K562 (cell line): Measurements from ENCODE around the gene ZNF613. TPM values are rescaled to one million over a fixed set of nuclear protein-coding genes. Genes with fewer than 3 reads are reported as not detected.

Experiments
- CBFB ChIP-seq: sonication (generic); formaldehyde crosslinking; IDR thresholded peaks from 2 replicates; pipeline ENCODE4 v1.4.0; 2020; ENCODE audit warnings: mild to moderate bottlenecking, missing genetic modification reagents
- CBX3 ChIP-seq, 2 experiments: IDR thresholded peaks; 1 replicate in 1 of 2; 2 replicates in 1 of 2; pipeline ENCODE4 v1.6.1; 2012; ENCODE audit warnings: inconsistent platforms in 2 of 2, low read length in 2 of 2, borderline replicate concordance in 1 of 2, control low read depth in 1 of 2
- CREB1 ChIP-seq, 2 experiments: sonication (generic) in 1 of 2; formaldehyde crosslinking in 1 of 2; IDR thresholded peaks; 2 replicates each; pipeline versions ENCODE4 v1.6.1 to v1.8.0; 2012 to 2022; ENCODE audit warnings: inconsistent platforms in 1 of 2, mild to moderate bottlenecking in 1 of 2, missing genetic modification reagents in 1 of 2, moderate library complexity in 1 of 2
- ELF1 ChIP-seq: fragments of 200-800 bp; sonication (Bioruptor generic); IDR thresholded peaks from 2 replicates; pipeline ENCODE4 v1.6.1; 2016; ENCODE audit warnings: missing genetic modification characterization, missing compliant biosample characterization
- FOXA1 ChIP-seq: fragments of 450-650 bp; IDR thresholded peaks from 2 replicates; pipeline ENCODE4 v1.6.1; 2016; ENCODE audit warnings: mild to moderate bottlenecking, borderline replicate concordance
- FOXA3 ChIP-seq, 2 experiments: fragments of 450-650 bp in 1 of 2; sonication (generic) in 1 of 2; formaldehyde crosslinking; IDR thresholded peaks in 1 of 2; conservative IDR thresholded peaks in 1 of 2; 2 replicates each; pipeline versions ENCODE4 v1.4.0 to v1.8.0; 2020 to 2022; ENCODE audit warnings: mild to moderate bottlenecking in 2 of 2, missing genetic modification reagents in 1 of 2
- GATAD2A ChIP-seq: fragments of 450-650 bp; IDR thresholded peaks from 2 replicates; pipeline ENCODE4 v1.6.1; 2017
- NKRF ChIP-seq: fragments of 450-650 bp; IDR thresholded peaks from 2 replicates; pipeline ENCODE4 v1.6.1; 2016; ENCODE audit warnings: borderline replicate concordance
- RBM15 ChIP-seq: fragments of 200-400 bp; formaldehyde crosslinking; IDR thresholded peaks from 2 replicates; pipeline ENCODE4 v1.6.1; 2018; ENCODE audit warnings: mild to moderate bottlenecking, low read length, moderate library complexity; ENCODE audit not compliant: insufficient read depth
- RFX1 ChIP-seq: fragments of 450-650 bp; IDR thresholded peaks from 2 replicates; pipeline ENCODE4 v1.6.1; 2016; ENCODE audit warnings: mild to moderate bottlenecking, moderate library complexity
- RFX7 ChIP-seq: fragments of 250-450 bp; sonication (Bioruptor Pico); IDR thresholded peaks from 2 replicates; pipeline ENCODE4 v1.5.1; 2021; ENCODE audit warnings: mild to moderate bottlenecking
- TFAM ChIP-seq: fragments of 250-450 bp; sonication (Bioruptor Pico); conservative IDR thresholded peaks from 2 replicates; pipeline ENCODE4 v1.5.0; 2021; ENCODE audit warnings: mild to moderate bottlenecking, moderate library complexity
- ZNF134 ChIP-seq: fragments of 250-450 bp; sonication (Bioruptor Pico); conservative IDR thresholded peaks from 2 replicates; pipeline ENCODE4 v1.4.0; 2020
- ZNF23 ChIP-seq: fragments of 250-450 bp; sonication (Bioruptor Pico); IDR thresholded peaks from 2 replicates; pipeline ENCODE4 v1.4.0; 2020; ENCODE audit warnings: mild to moderate bottlenecking
- ZNF354B ChIP-seq: fragments of 250-450 bp; sonication (Bioruptor Pico); IDR thresholded peaks from 2 replicates; pipeline ENCODE4 v1.4.0; 2020
- ZNF778 ChIP-seq: fragments of 450-650 bp; formaldehyde crosslinking; IDR thresholded peaks from 2 replicates; pipeline ENCODE4 v1.4.0; 2020; ENCODE audit warnings: mild to moderate bottlenecking, moderate library complexity
- ZNF780A ChIP-seq: fragments of 250-450 bp; sonication (Bioruptor Pico); IDR thresholded peaks from 2 replicates; pipeline ENCODE4 v1.5.0; 2021; ENCODE audit warnings: mild to moderate bottlenecking
- ZSCAN32 ChIP-seq: fragments of 450-650 bp; formaldehyde crosslinking; IDR thresholded peaks from 2 replicates; pipeline ENCODE4 v1.4.0; 2020; ENCODE audit warnings: mild to moderate bottlenecking, moderate library complexity
- polyA plus RNA-seq, 8 experiments: library from polyadenylated mRNA; depleted of rRNA in 4 of 8; stranded (reverse) in 5 of 8; unstranded in 3 of 8; fragments of >200 nt; fragmentation: Nextera tagmentation in 2 of 8; fragmentation: Illumina TruSeq in 1 of 8; extraction: Ambion mirVana in 2 of 8; extraction: Trizol in 1 of 8; gene quantifications; 2 replicates each; pipeline versions ENCODE4 v1.2.1 to v1.2.3, GENCODE V29; 2011 to 2014; ENCODE audit warnings: inconsistent platforms in 1 of 8, missing spikeins in 1 of 8
- total RNA-seq, 7 experiments: library from RNA; depleted of rRNA in 6 of 7; stranded (reverse); fragments of >200 nt in 6 of 7; fragmentation: Illumina TruSeq in 2 of 7; extraction: Trizol in 2 of 7; gene quantifications; 2 replicates each; pipeline versions ENCODE4 v1.2.1 to v1.2.3, GENCODE V29; 2011 to 2021; ENCODE audit warnings: low replicate concordance in 1 of 7
- TF ChIP-seq, protein P1 (sequence below): sonication (generic); formaldehyde crosslinking; IDR thresholded peaks from 2 replicates; pipeline ENCODE4 v1.8.0; 2022; ENCODE audit warnings: mild to moderate bottlenecking, missing genetic modification reagents, borderline replicate concordance
- TF ChIP-seq, protein P2 (sequence below): fragments of 450-650 bp; conservative IDR thresholded peaks from 2 replicates; pipeline ENCODE4 v1.6.1; 2016; ENCODE audit warnings: missing genetic modification characterization, low read depth, mild to moderate bottlenecking, control low read depth, missing compliant biosample characterization
- TF ChIP-seq, protein P3 (sequence below): sonication (generic); formaldehyde crosslinking; IDR thresholded peaks from 2 replicates; pipeline ENCODE4 v1.8.0; 2022; ENCODE audit warnings: mild to moderate bottlenecking, missing genetic modification reagents

The ZNF613 gene
- total and polyA plus RNA-seq, 9 of the 15 experiments (the other 6 are each of a cell fraction or from before 2014, with no cell fraction given): 2.1 to 4.5 (median 2.7) TPM

GRCh38 chr19:51904331-51905165 is 22.7 kb upstream of the ZNF613 start, which contains the start of gene ZNF649 (continued):
- TF ChIP-seq NKRF (peak; percentile 76; the same call in 1 of the 2 replicates), FOXA1 (no peak), RBM15 (no peak), CBX3 (IDR thresholded peaks at IDR 0.05; ENCODE audit: borderline replicate concordance in 1 of 2, low read length in 2 of 2) (0 out of 3 replicates have a peak, but pooled peaks of 1 of the 2 experiments have one; percentile 21), TFAM (no peak), CREB1 (IDR thresholded peaks at IDR 0.05) (no peak), CREB1 (CRISPR knock-in tag; IDR thresholded peaks at IDR 0.05) (0 out of 2 replicates have a peak, but pooled peaks have one; percentile 39), ZNF134 (CRISPR knock-in tag) (no peak), RFX7 (CRISPR knock-in tag) (no peak), ZNF23 (no peak), GATAD2A (no peak), FOXA3 (CRISPR knock-in tag; conservative IDR thresholded peaks at IDR 0.05 in 1 of 2, IDR thresholded peaks at IDR 0.05 in 1 of 2) (no peak), ZNF354B (CRISPR knock-in tag) (no peak), ELF1 (tag) (no peak), ZNF780A (CRISPR knock-in tag) (no peak), ZNF778 (no peak), ZSCAN32 (CRISPR knock-in tag) (no peak), RFX1 (no peak), CBFB (0 out of 2 replicates have a peak, but pooled peaks have one; percentile 27)
- TF ChIP-seq, protein P1, sequence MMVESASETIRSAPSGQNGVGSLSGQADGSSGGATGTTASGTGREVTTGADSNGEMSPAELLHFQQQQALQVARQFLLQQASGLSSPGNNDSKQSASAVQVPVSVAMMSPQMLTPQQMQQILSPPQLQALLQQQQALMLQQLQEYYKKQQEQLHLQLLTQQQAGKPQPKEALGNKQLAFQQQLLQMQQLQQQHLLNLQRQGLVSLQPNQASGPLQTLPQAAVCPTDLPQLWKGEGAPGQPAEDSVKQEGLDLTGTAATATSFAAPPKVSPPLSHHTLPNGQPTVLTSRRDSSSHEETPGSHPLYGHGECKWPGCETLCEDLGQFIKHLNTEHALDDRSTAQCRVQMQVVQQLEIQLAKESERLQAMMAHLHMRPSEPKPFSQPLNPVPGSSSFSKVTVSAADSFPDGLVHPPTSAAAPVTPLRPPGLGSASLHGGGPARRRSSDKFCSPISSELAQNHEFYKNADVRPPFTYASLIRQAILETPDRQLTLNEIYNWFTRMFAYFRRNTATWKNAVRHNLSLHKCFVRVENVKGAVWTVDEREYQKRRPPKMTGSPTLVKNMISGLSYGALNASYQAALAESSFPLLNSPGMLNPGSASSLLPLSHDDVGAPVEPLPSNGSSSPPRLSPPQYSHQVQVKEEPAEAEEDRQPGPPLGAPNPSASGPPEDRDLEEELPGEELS (CRISPR knock-in tag): peak; percentile 52; the same call in 1 of the 2 replicates
- TF ChIP-seq, protein P2, sequence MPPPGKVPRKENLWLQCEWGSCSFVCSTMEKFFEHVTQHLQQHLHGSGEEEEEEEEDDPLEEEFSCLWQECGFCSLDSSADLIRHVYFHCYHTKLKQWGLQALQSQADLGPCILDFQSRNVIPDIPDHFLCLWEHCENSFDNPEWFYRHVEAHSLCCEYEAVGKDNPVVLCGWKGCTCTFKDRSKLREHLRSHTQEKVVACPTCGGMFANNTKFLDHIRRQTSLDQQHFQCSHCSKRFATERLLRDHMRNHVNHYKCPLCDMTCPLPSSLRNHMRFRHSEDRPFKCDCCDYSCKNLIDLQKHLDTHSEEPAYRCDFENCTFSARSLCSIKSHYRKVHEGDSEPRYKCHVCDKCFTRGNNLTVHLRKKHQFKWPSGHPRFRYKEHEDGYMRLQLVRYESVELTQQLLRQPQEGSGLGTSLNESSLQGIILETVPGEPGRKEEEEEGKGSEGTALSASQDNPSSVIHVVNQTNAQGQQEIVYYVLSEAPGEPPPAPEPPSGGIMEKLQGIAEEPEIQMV: peak; percentile 70; the same call in 1 of the 2 replicates
- TF ChIP-seq, protein P3, sequence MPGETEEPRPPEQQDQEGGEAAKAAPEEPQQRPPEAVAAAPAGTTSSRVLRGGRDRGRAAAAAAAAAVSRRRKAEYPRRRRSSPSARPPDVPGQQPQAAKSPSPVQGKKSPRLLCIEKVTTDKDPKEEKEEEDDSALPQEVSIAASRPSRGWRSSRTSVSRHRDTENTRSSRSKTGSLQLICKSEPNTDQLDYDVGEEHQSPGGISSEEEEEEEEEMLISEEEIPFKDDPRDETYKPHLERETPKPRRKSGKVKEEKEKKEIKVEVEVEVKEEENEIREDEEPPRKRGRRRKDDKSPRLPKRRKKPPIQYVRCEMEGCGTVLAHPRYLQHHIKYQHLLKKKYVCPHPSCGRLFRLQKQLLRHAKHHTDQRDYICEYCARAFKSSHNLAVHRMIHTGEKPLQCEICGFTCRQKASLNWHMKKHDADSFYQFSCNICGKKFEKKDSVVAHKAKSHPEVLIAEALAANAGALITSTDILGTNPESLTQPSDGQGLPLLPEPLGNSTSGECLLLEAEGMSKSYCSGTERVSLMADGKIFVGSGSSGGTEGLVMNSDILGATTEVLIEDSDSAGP (CRISPR knock-in tag): no peak
